ENCODE results near the gene BBS12.

Gene BBS12

GRCh38 chr4:122732329-122733026, at the start of gene BBS12:
Gene BBS12 (plus strand): TSS chr4:122732704. CDS start chr4:122741893, 9,189 bp downstream.
- peak; percentile 75 for DNase-seq

- no peak for DNase-seq
These were observed 45.8 kb upstream of the BBS12 start for GRCh38 chr4:122686691-122687090.

- no peak for DNase-seq
These were observed 44.9 kb upstream of the BBS12 start for GRCh38 chr4:122687531-122688061.

GRCh38 chr4:122688529-122689140, 43.9 kb upstream of the BBS12 start:
- DNase-seq = no peak

GRCh38 chr4:122689972-122690371, 42.5 kb upstream of the BBS12 start:
- no peak for DNase-seq

- DNase-seq = no peak
These were observed 40.5 kb upstream of the BBS12 start for GRCh38 chr4:122691988-122692387.

- no peak for DNase-seq
These were observed 39.6 kb upstream of the BBS12 start for GRCh38 chr4:122692641-122693520.

GRCh38 chr4:122695226-122695625, 37.3 kb upstream of the BBS12 start:
- no peak for DNase-seq

- no peak for DNase-seq
These were observed 32.3 kb upstream of the BBS12 start for GRCh38 chr4:122700178-122700725.

GRCh38 chr4:122701061-122701460, 31.4 kb upstream of the BBS12 start:
- DNase-seq = no peak

- DNase-seq = no peak
These were observed 30.5 kb upstream of the BBS12 start for GRCh38 chr4:122701965-122702364.

- DNase-seq = no peak
These were observed 29.6 kb upstream of the BBS12 start for GRCh38 chr4:122702939-122703338.

- no peak for DNase-seq
These were observed 28.6 kb upstream of the BBS12 start for GRCh38 chr4:122703868-122704267.

- DNase-seq = no peak
These were observed 27.5 kb upstream of the BBS12 start for GRCh38 chr4:122705009-122705408.

GRCh38 chr4:122705547-122706117, 26.9 kb upstream of the BBS12 start:
- DNase-seq = no peak

- no peak for DNase-seq
These were observed 26.0 kb upstream of the BBS12 start for GRCh38 chr4:122706511-122706910.

- DNase-seq = no peak
These were observed 25.0 kb upstream of the BBS12 start for GRCh38 chr4:122707497-122707896.

GRCh38 chr4:122709236-122709635, 23.3 kb upstream of the BBS12 start:
- DNase-seq = no peak

- DNase-seq = no peak
These were observed 21.8 kb upstream of the BBS12 start for GRCh38 chr4:122710434-122711308.

- DNase-seq = no peak
These were observed 20.6 kb upstream of the BBS12 start for GRCh38 chr4:122711919-122712318.

GRCh38 chr4:122712782-122713181, 19.7 kb upstream of the BBS12 start:
- no peak for DNase-seq

GRCh38 chr4:122715221-122715620, 17.3 kb upstream of the BBS12 start:
- no peak for DNase-seq
